ENCODE results near the gene HOTAIR.
A peak's percentile ranks its signal among the peaks of the same experiment; 100 is the strongest.

The HOTAIR gene

DNA sequence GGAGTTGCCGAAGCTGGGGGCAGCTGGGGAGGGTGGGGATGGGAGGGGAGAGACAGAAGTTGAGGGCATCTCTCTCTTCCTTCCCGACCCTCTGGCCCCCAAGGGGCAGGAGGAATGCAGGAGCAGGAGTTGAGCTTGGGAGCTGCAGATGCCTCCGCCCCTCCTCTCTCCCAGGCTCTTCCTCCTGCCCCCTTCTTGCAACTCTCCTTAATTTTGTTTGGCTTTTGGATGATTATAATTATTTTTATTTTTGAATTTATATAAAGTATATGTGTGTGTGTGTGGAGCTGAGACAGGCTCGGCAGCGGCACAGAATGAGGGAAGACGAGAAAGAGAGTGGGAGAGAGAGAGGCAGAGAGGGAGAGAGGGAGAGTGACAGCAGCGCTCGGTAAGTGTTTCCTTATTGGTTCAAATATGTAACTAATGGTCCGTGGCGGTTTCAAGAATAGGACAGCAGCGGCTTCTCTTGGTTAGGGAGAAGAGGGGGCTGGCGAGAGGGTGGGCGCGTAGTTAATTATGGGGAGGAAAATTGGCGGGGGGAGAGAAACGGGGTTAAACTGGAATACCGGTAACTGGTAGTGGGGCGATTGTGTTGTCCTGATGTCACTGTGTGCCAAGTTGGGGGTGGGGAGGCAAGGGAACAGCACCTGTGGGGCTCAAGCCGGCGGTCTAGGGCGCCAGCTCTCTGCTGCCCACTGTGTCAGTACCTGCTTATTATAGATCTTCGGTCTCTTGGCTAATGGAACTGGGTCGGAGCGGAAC is 42.5 kb upstream of the HOTAIR start:
- H3K9ac ChIP-seq (ENCODE audit: low read length), result no peak overlapping the region
- H3K4me1 ChIP-seq (ENCODE audit: control insufficient read depth, low read depth, low read length), result peaks cover 4% of the 10 kb centered on the region
- H3K27me3 ChIP-seq (ENCODE audit: control insufficient read depth, insufficient read depth, low read length), result peaks cover 100% of the 10 kb centered on the region
- H3K27ac ChIP-seq (ENCODE audit: low read length), result no peak overlapping the region
- peak overlapping the region; percentile 40 for H3K4me3 ChIP-seq (ENCODE audit: low read length)
- H3K9me3 ChIP-seq (ENCODE audit: control insufficient read depth, low read depth, low read length), result no peaks in the 10 kb centered on the region
- H3K36me3 ChIP-seq (ENCODE audit: control insufficient read depth, low read depth, low read length), result no peaks in the 10 kb centered on the region

DNA sequence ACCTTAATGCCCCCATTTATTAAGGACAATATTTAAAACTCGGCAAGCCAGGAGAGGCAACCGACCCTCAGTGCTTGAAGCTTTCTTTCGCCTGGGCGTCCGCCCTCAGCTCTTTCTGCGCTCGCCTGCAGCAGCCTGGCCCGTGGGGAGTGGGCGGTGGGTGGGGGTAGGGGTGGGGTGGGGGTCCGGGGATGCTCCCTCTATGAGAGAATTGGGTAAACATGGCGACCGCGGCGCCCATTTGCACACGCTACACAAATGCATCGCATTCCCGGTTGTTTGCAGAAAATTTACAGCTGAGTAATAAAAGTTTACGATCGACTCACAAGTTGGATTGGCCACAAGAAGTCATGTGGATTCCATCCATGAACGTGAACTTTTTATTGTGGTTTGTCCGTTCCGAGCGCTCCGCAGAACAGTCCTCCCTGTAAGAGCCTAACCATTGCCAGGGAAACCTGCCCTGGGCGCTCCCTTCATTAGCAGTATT is 41.8 kb upstream of the HOTAIR start:
- Histone ChIP-seq H3K4me1 (ENCODE audit: control insufficient read depth, low read depth, low read length) (peaks cover 4% of the 10 kb centered on the region), H3K9me3 (ENCODE audit: control insufficient read depth, low read depth, low read length) (no peaks in the 10 kb centered on the region), H3K36me3 (ENCODE audit: control insufficient read depth, low read depth, low read length) (no peaks in the 10 kb centered on the region), H3K27me3 (ENCODE audit: control insufficient read depth, insufficient read depth, low read length) (peaks cover 100% of the 10 kb centered on the region), H3K4me3 (ENCODE audit: low read length) (no peak overlapping the region), H3K27ac (ENCODE audit: low read length) (no peak overlapping the region), H3K9ac (ENCODE audit: low read length) (no peak overlapping the region)

DNA sequence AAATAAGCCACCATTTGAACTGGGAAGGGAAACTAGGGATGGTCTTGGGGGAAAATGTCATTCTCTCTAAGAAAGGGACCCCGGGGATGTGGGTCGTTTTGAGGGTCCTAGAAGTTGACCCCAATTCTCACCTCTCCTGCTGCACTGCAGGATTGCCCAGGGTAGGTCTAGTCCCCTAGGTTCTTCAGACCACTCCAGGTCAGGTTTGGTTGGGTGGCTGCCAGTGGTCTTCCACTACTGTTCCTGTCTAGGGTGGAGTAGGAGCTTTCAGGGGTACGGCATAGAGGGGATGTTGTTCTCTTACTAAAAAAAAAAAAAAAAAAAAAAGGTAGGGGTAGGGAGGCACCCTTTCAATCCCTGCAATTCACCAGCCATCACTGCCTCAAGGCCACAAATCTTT is 41.3 kb upstream of the HOTAIR start:
- Histone ChIP-seq H3K27ac (ENCODE audit: low read length) (no peak overlapping the region), H3K27me3 (ENCODE audit: control insufficient read depth, insufficient read depth, low read length) (peaks cover 100% of the 10 kb centered on the region), H3K4me3 (ENCODE audit: low read length) (no peak overlapping the region), H3K9ac (ENCODE audit: low read length) (no peak overlapping the region), H3K36me3 (ENCODE audit: control insufficient read depth, low read depth, low read length) (no peaks in the 10 kb centered on the region), H3K9me3 (ENCODE audit: control insufficient read depth, low read depth, low read length) (no peaks in the 10 kb centered on the region), H3K4me1 (ENCODE audit: control insufficient read depth, low read depth, low read length) (peaks cover 4% of the 10 kb centered on the region)

DNA sequence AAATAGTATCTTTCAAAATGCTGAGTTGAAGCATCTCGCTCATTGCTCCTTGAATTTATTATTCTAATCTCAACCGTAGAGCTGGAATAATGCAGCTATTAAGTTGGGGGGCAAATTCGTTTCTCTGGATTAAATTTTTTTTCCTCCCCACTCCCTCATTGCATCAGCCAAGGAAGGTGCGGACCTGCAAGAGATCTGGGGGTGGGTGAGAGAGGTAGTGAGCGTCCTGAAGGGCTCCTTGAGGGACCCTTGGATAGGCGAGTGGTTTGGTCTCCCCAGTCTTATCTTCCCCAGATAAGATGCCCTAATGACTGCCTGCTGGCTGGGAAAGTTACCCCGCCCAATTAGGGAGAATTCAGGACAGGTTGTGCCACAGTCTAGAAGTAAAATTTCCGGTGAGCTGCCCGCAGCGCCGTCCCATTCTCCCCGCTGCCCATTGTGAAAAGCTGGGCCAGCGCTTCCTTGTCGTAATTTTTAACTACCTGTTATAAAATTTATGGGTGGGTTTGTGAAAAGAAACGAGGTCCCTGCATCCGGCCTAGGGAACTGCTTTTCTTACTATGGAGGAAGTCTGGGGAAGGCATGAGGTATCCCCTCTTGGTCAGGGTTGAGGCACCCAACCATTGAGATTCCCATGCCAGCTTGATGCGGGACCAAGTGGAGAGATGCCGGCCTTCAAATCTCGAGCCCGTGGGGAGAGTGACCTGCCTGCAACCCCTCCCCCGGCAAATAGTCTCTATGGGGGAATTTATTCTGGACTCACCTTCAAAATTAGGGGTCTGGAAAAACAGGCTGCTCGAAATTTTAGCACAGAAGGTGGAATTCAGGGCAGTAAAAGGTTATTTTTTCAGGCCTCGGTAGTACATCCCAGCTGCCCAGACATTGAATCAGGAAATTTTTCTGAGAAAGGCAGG is 40.5 kb upstream of the HOTAIR start:
- Histone ChIP-seq H3K4me3 (ENCODE audit: low read length) (no peak overlapping the region), H3K27ac (ENCODE audit: low read length) (no peak overlapping the region), H3K4me1 (ENCODE audit: control insufficient read depth, low read depth, low read length) (peaks cover 4% of the 10 kb centered on the region), H3K27me3 (ENCODE audit: control insufficient read depth, insufficient read depth, low read length) (peaks cover 100% of the 10 kb centered on the region), H3K36me3 (ENCODE audit: control insufficient read depth, low read depth, low read length) (no peaks in the 10 kb centered on the region), H3K9me3 (ENCODE audit: control insufficient read depth, low read depth, low read length) (no peaks in the 10 kb centered on the region), H3K9ac (ENCODE audit: low read length) (no peak overlapping the region)

DNA sequence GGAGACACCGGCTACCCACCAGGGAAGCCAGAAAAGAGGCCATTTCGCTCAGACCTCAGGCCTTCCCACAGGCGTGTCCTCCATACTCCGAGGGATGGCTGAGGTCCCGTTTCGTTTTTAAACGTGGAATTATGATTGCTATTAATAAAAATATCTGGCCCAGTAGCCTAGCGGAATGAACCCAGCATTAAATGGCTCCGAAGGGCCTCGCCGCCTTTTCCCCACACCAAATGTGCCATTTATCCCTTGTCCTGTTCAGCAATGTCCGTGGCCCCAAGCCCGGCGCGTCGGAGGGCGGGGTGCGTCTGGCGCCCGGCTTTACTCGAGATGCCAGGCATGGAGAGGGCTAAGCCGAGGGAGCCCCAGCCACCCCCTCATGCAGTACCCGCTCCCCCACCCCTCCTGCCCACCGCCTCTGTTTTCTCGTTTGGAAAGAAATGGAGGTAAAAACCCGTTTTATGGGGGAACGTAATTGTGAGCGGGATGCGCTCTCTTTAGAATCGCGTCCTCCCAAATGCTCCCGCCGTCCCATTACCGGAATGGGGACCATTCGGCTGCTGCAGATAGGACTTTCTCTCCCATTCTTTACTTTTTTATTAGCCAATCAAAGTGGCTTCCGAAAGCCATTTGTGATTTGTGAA is 39.7 kb upstream of the HOTAIR start:
- Histone ChIP-seq H3K27ac (ENCODE audit: low read length) (no peak overlapping the region), H3K9me3 (ENCODE audit: control insufficient read depth, low read depth, low read length) (no peaks in the 10 kb centered on the region), H3K36me3 (ENCODE audit: control insufficient read depth, low read depth, low read length) (no peaks in the 10 kb centered on the region), H3K9ac (ENCODE audit: low read length) (no peak overlapping the region), H3K4me1 (ENCODE audit: control insufficient read depth, low read depth, low read length) (peaks cover 4% of the 10 kb centered on the region), H3K27me3 (ENCODE audit: control insufficient read depth, insufficient read depth, low read length) (peaks cover 100% of the 10 kb centered on the region), H3K4me3 (ENCODE audit: low read length) (no peak overlapping the region)

DNA sequence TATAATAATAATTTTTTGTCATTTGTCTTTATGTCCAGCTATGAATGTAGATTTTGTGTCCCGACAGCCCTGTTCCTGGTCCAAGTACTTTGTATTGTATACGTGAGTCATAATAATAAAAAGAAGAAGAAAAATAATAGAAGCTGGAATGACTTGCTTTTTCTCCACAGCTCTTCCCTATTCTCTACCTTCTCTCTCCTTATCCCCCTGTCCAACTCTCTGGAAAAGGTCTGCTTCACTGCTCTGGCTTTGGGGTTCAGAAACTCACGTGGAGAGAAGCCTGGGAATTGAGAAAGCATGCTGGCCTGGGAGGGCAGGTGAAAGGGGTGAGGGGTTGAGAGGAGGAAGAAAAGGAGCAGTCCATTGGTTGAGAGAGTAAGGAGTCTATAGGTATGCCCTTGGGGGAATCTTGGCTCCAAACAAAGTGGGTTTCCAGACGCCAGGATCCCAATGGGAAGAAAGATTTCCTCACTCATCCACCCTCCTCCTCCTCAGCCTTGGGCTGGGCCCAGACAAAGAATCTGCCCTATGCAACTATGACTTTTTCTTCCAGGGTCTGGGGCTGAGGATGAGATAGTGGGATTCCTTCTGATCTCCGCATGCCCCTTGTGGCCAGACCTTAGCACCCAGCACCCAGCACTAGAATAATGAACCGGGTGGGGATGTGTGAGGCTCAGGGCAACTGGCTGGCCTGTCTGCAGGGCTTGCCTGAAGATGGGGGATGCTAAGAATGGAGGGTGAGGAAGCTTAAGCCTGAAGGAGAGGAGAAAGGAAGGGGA is 38.1 kb upstream of the HOTAIR start:
- Histone ChIP-seq H3K36me3 (ENCODE audit: control insufficient read depth, low read depth, low read length) (no peaks in the 10 kb centered on the region), H3K9ac (ENCODE audit: low read length) (no peak overlapping the region), H3K27me3 (ENCODE audit: control insufficient read depth, insufficient read depth, low read length) (peaks cover 100% of the 10 kb centered on the region), H3K27ac (ENCODE audit: low read length) (no peak overlapping the region), H3K4me1 (ENCODE audit: control insufficient read depth, low read depth, low read length) (peaks cover 7% of the 10 kb centered on the region), H3K9me3 (ENCODE audit: control insufficient read depth, low read depth, low read length) (no peaks in the 10 kb centered on the region), H3K4me3 (ENCODE audit: low read length) (no peak overlapping the region)

DNA sequence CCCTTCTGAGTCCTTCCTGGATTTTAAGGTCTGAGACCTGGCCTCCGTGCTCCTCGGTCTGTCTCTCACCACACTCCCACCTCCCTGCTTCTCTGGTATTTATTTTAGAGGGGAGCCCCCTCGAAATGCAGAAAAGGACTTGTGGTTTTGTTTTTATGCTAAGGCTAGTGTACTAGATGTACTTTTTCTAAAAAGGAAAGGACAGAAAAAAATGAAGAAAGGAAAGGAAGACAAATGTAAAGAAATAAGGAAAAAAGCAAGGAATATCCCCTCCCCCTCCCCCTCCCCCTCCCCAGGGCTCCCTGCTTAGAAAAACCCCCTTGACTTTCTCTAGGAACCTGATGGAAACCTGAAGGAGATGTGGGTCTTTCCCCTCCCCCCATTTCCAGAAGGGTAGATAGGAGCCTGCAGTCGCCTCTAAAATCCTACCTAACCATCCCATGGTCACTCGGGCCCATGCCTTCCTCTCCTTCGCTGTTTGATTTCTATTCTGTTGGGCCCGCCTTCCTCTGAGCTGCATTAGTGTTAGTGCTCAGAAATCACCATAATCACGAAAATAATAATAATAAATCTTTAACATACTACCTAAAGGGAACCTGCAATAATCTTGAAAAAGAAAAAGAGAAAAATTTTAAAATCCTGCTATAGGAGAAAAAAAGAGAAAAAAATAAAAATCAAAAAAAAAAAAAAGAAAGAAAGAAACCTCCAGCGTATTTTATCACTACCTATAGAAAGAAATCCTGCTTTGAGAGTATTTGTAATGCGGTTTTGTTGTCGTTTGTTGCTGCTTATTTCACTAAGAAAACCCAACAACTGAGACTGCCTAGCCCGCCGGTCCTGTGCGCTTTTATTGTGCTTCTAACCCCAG is 37.1 kb upstream of the HOTAIR start:
- Histone ChIP-seq H3K4me1 (ENCODE audit: control insufficient read depth, low read depth, low read length) (peaks cover 4% of the 10 kb centered on the region), H3K4me3 (ENCODE audit: low read length) (no peak overlapping the region), H3K27ac (ENCODE audit: low read length) (no peak overlapping the region), H3K27me3 (ENCODE audit: control insufficient read depth, insufficient read depth, low read length) (peaks cover 100% of the 10 kb centered on the region), H3K9ac (ENCODE audit: low read length) (no peak overlapping the region), H3K9me3 (ENCODE audit: control insufficient read depth, low read depth, low read length) (no peaks in the 10 kb centered on the region), H3K36me3 (ENCODE audit: control insufficient read depth, low read depth, low read length) (no peaks in the 10 kb centered on the region)

DNA sequence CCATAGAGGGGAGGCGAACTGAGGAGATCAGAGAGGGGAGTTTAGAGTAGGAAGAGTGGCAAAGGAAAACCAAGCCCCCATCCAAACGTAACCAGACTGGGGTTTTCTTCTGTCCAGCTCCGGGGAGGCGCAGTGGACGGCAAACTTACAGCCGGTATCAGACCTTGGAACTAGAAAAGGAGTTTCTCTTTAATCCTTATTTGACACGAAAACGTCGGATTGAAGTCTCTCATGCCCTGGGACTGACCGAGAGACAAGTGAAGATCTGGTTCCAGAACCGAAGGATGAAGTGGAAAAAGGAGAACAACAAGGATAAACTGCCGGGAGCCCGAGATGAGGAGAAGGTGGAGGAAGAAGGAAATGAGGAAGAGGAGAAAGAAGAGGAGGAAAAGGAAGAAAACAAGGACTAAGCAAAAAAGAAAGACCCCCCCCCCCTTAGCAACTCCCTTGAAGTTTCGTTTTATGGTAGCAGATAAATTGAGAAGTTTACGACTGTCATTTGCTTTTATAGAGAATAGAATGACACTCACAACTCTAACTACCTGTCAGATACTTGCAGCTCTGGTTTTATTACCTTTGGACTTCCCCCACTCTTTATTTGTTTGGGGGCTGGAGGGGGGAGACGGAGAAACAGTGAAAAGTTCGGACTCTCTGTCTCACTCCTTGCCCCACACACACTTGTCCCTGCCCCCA is 36.4 kb upstream of the HOTAIR start:
- Histone ChIP-seq H3K27me3 (ENCODE audit: control insufficient read depth, insufficient read depth, low read length) (peaks cover 100% of the 10 kb centered on the region), H3K9me3 (ENCODE audit: control insufficient read depth, low read depth, low read length) (no peaks in the 10 kb centered on the region), H3K4me3 (ENCODE audit: low read length) (no peak overlapping the region), H3K36me3 (ENCODE audit: control insufficient read depth, low read depth, low read length) (no peaks in the 10 kb centered on the region), H3K27ac (ENCODE audit: low read length) (no peak overlapping the region), H3K4me1 (ENCODE audit: control insufficient read depth, low read depth, low read length) (peaks cover 4% of the 10 kb centered on the region), H3K9ac (ENCODE audit: low read length) (no peak overlapping the region)

DNA sequence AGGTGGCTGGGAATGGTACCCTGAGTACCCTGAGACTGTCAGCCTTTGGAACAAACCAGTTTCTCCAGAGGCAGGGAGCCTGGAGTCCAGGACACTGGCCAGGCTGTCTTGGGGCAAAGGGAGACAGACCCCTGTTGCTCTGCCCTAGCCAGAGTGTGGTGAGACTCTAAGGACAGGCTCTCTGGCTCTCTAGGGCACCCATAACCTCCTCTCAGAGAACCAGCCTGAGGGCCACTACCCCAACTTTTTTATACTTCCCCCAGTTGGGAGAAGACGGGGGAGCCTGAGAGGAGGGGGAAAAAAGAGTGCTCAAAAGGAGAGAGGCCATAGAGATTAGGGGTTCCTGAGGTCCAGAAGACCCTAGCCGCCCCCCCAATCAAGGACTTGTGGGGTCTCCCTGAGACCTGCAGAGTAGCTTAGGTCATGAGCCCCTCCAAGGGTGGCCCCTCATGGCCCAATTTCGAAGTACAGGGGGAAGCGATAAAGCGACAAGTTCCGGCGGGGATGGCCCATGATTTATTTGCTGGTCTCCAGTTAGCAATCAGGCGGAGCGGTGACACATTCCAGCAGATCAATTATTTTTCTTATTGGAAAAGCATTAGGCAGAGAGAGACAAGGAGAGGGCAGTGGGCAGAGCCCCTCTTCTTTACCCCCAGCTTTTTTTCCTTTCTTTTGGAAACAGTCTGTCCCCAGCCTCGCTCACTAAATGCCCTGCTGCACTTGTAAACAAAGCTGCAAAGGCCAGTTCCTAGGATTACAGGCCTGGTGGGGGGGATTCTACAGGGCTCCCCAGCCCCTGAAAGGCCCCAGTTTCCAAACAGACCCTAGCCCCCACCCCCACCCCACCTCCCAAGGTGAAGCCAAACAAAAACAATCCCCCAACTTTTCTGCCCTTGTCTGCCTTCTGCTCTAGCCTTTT is 35.6 kb upstream of the HOTAIR start:
- no peak overlapping the region for H3K9ac ChIP-seq (ENCODE audit: low read length)
- peaks cover 100% of the 10 kb centered on the region for H3K27me3 ChIP-seq (ENCODE audit: control insufficient read depth, insufficient read depth, low read length)
- H3K9me3 ChIP-seq (ENCODE audit: control insufficient read depth, low read depth, low read length), result no peaks in the 10 kb centered on the region
- no peak overlapping the region for H3K4me3 ChIP-seq (ENCODE audit: low read length)
- H3K27ac ChIP-seq (ENCODE audit: low read length), result no peak overlapping the region
- no peaks in the 10 kb centered on the region for H3K36me3 ChIP-seq (ENCODE audit: control insufficient read depth, low read depth, low read length)
- H3K4me1 ChIP-seq (ENCODE audit: control insufficient read depth, low read depth, low read length), result peaks cover 4% of the 10 kb centered on the region

All from iPS-18a (cell line).